ENCODE measurements around the gene MFF.
A peak's percentile ranks its signal among the peaks of the same experiment; 100 is the strongest.
"Not testable (repeated sequence)": the region's sequence is repeated elsewhere in the genome, so short reads cannot be mapped to it uniquely, and the experiment has no call there.

MFF gene

GRCh38 chr2:227379095-227379494 lies 54.0 kb downstream of the MFF start, which contains the start of gene TM4SF20:
TSS of gene TM4SF20 (minus strand) at chr2:227379306. CDS start at chr2:227379268, 38 bp downstream.
- no peak for DNase-seq

DNA sequence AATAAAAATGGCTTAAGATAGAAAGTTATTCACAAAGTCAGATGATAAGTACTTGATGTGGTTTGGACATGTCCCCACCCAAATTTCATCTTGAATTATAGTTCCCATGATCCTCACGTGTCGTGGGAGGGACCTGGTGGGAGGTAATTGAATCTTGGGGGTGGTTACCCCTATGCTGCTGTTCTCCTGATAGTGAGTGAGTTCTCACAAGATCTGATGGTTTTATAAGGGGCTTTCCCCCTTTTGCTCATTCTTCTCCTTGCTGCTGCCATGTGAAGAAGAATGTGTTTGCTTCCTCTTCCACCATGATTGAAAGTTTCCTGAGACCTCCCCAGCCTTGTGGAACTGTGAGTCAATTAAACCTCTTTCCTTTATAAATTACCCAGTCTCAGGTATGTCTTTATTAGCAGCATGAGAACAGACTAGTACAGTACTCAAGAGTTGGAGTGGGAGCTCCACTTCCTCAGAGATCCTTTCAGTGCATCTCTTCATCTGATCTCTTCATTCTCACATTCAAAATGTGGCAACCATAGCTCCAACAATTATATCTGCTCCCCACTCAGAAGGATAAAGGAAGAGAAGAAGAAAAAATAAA lies 57.3 kb downstream of the MFF start:
- DNase-seq = not testable (repeated sequence)

GRCh38 chr2:227383686-227384085 lies 58.6 kb downstream of the MFF start:
- no peak for DNase-seq

DNA sequence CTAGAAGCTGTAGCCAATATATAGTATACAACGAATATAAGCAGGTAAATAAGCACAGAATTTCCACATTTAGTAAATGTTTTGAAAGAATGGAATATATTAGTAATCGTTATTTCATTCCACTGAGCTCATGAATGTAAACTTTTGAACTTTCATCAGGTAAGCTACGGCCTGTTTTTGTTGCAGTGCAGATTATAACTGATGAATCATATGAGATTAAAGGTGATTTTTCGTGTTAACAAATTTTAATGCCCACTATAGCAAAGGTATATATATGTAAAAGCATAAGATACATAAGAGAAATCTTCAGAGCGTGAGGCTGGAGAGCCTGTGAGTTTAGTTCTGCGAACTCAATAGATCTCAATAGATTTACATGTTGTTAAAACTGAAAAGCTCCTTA lies 61.6 kb downstream of the MFF start:
- no peak for DNase-seq

DNA sequence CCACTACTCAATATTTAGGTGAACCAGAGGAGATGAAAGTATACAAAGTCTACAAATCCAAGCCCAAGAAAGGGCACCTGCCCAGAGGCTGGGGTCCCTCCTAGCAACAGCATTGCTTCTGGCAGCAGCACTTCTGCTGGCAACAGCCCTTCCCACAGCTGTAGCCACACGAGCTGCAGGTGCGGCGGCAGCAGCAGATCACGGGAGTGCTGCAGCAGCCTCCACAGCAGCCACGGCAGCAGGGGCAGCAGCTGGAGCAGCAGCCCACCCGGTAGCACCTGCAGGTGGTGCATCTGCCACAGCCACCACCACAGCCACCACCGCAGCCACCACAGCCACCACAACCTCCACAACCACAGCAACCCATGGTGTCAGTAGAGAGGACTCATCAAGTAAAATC lies 62.5 kb downstream of the MFF start, which contains the start of gene SCYGR1:
Gene SCYGR1, minus strand, starts transcription at position 367 of the 400 bp plus-strand sequence. Its CDS starts 0 bp downstream, at position 367.
- not testable (repeated sequence) for DNase-seq

- DNase-seq = no peak
These were observed 63.5 kb downstream of the MFF start for GRCh38 chr2:227388537-227389011.

GRCh38 chr2:227389231-227389630 lies 64.2 kb downstream of the MFF start:
- no peak for DNase-seq

DNA sequence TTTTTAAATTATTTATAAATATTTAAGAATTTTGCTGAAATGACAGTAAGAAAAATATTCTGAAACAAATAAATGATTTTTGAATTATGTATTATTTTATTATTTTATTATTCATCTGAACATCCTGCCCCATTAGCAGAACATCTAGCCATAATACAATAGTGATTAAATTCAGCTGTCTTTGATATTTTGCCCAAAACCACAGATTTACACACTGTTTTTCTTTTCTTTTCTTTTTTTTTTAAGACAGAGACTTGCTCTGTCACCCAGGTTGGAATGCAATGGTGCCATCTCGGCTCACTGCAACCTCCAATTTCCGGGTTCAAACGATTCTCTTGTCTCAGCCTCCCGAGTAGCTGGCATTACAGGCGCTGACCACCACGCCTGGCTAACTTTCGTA lies 64.6 kb downstream of the MFF start:
- DNase-seq = no peak

- DNase-seq = no peak
These were observed 65.6 kb downstream of the MFF start for GRCh38 chr2:227390468-227391256.

DNA sequence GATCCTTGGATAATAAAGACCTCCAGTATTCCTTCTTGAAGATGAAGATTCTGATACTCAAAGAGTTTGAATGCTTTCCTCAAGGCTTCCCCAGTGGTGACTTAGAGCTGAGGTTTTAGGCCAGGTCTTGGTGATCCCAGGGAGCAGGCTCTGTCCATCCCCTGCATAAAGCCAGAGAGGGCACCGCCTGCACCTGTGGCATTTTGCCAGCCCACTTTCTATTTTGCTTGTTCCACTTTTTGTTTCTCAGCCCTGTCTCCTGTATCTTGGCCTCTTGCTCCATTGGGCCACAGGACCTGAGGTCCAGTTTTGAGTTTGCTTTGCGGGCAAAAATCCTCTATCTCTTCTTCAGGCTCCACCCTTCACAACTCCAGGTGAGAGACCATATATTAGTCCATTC lies 69.3 kb downstream of the MFF start:
- no peak for DNase-seq

GRCh38 chr2:227395556-227395955 lies 70.5 kb downstream of the MFF start:
- no peak for DNase-seq

DNA sequence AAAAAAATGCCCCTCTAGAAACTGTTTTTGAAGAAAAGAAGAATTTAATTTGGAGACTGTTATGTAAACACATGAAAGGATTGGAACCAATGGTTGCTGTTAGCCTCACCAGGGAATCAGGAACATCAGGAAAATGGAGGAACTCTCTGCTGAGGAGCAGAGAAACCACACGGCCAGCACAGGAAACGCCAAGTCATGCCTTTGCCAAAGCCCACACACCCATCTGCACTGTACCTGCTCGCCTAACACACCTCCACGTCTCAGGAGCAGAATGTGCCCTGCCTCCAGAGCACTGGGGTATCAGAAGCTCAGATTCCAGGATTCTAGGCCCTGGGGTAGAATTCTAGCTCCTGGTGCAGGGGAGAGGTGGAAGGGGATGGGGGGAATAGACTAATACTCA lies 72.5 kb downstream of the MFF start:
- no peak for DNase-seq

DNA sequence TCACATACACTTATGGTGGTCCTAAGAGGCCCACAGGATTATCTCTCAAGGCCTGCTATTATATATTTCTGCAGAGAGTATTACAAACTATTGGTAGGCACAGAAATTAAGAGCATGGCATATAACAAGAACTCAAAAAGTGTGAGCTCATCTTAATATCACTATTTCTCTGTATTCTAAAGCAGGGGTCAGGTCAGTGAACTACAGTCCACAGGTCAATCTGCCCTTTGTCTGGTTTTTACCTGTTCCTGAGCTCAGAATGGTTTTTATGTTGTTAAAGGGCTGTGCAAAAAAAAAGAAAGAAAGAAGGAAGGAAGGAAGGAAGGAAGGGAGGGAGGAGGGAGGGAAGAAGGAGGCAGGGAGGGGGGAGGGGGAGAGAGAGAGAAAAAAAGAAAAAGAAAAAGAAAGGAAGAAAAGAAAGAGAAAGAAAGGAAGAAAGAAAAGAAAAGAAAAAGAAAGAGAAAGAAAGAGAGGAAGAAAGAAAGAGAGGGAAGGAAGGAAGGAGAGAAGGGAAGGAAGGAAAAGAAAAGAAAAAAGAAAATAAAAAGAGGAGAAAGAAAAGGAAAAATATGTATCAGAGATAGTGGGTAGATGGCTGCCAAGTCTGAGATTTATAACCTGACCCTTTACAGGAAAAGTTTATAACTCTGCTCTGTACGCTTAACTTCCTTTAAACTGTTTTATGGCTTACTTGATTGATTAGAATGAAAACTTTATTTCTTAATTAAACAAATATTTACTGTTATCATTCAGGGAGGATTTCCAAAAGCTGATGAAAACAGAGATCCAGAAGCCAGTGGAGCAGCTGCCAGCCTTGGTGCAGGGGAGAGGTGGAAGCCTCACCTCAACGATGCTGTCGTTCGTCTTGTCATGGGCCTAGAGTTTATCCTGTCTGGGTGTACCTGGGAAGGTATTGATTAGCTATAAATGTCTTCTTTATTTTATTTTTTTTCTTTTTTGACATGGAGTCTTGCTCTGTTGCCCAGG lies 73.9 kb downstream of the MFF start:
- no peak for DNase-seq

DNA sequence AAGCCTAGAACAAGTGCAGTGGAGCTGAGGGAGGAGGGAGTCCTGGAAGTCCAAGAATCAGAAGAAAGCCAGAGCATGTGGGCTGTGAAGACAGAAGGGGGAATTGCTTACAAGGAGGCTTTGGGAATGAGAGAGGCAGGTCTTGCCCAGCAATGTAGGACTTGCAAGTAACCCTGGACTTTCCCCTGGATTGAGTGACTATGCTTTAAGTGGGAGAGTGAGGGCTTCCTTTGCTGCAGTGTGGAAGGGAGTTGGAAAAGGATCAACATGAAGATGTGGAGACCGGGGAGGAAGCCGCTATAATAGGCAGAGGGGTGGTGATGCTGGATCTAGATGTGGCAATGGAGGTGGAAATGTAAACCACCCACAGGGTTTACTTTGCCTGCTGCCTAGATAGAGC lies 76.5 kb downstream of the MFF start:
- DNase-seq = no peak

DNA sequence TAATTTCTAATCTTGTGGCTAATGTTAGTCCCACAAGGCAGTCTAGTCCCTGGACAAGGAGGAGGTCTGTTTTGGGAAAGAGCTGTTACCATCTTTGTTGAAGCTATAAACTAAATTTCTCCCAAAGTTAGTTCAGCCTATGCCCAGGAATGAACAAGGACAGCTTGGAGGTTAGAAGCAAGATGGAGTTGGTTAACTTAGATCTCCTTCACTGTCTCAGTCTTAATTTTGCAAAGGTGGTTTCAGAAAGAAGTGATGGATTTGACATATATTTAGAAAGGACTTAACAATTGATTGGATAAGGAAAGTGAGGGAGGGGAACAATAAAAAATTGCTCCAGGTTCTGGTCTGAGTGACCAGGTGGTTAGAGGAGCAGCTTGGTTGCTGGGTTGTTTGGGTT lies 77.3 kb downstream of the MFF start:
- no peak for DNase-seq

DNA sequence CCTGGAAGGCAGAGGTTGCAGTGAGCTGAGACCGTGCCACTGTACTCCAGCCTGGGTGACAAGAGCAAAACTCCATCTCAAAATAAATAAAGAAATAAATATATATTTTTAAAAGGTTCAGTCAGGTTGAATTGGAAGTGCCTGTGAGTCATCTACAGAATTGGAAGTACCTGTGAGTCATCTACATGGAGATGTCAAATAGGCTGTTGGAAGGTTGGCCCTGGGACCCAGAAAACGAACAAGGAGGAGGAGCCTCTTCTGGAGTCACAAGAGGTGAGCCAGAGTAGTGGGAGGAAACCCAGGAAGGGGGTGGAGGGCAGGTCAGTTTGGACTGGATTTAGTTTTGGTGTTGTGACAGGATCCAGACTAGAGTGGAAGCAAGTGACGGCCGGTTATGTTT lies 77.9 kb downstream of the MFF start:
- DNase-seq = no peak

DNA sequence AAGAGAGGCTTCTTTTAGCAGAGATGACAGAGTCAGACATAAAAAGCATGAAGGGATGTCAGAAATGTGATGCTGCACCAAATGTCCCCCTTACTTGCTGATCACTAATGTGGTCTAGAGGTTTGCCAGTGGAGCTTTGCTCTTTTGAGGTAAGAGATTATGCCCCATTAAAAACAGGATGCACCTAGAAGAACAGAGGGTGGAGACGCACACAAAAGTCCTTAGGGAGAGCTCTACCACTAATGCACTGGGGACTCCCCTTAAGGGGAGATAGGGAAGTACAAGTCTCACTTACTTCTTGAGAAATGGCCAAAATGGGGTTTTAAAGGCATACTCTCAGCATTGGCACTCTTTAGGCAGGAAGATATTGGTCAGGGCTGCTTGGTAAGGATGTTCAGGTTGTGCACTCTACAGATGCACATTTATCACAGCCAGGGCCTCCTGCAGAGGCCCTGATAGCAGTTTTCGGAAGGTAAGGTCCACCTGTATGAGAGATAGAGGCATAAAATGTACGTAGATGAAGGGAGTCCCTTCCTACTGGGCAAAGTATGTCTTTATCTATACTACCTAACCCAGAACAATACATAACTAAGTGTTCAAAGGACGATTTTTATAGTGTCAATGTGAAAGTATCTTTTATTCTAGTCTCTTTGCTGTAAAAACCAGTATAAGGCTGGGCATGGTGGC lies 79.7 kb downstream of the MFF start:
- no peak for DNase-seq

- peak; percentile 89 for DNase-seq
These were observed 81.4 kb downstream of the MFF start for GRCh38 chr2:227406177-227407031.

All from islet precursor cell (in vitro differentiated cells).